ENCODE results near the gene CRISP2.

Gene CRISP2

GRCh38 chr6:49653438-49653837 is 59.9 kb downstream of the CRISP2 start:
- FAIRE-seq: no peak

DNA sequence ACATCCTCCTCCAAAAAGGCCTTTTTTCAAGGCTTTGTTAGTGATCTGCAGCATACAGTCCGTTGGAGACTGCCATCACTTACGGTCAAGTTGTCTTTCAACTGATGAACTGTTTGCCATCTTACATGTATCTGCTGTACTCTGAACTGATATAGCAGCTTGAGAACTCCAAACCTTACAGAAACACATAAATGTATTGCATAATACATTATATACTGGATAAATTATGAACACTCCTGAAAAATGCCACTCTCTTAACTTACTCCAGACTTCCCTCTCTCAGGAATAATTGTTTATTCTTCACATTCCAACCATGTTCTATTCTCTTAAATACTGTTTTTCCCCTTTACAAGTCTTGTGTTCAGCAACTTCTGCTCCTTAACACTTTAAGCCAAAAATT is 62.1 kb downstream of the CRISP2 start:
- no peak for FAIRE-seq

DNA sequence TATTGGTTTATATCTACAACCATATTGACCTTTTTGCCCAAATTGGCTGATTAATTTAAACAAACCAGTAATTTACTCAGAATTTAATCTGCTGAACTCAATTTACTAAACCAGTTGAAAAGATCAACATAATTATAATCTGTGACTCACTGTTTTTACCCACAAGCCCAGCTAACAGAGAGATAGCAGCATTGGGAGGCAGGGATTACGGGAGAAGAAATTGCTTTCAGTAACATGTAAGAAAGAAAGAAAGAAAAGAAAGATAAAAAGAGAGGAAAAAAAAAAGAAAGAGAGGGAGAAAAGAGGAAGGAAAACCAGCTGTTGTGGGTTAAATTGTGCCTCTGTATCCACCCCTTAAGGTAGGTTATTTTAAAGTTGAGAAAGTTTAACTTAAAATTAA is 63.4 kb downstream of the CRISP2 start:
- FAIRE-seq: no peak

DNA sequence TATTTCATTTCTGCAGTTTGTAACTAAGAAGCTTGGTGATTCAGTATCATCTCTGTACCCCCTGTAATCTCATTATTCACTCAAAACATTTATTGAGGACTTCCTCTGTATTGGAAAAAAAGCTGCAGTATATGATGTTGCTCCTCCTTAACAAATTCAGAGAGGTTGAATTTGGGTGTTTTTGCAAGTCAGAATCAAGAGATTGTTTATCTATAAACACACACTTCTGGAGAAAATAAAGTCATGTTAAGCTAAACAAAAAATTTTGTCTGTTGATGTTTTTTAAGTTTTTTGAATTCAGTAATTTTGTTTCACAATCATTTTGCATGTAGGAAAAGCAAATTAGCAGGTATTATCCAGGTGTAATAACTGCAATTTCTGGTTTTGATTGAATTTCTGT is 65.3 kb downstream of the CRISP2 start:
- no peak for FAIRE-seq

DNA sequence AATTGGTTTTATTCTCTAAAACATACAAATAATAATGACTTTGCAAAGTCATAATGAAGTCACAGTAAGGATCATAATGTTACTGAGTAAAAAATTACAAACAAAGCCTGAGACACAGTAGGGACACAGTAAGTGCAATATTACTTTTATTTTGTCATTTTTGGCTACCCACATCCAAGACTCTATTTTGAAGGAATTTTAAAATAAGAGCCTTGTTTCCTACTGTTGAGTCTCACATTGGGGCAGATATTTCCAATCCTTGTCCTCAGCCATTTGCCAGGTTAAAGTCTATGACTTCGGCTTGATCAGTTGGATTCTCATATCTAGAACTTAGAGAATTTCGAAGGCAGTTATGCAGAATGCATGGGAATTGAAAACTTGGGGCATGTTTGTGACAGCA is 65.9 kb downstream of the CRISP2 start:
- no peak for FAIRE-seq

- FAIRE-seq: no peak
Measured at GRCh38 chr6:49646942-49647341, 66.4 kb downstream of the CRISP2 start.

GRCh38 chr6:49646130-49646824 is 67.1 kb downstream of the CRISP2 start:
- no peak for FAIRE-seq

- FAIRE-seq: no peak
Measured at GRCh38 chr6:49645139-49645538, 68.2 kb downstream of the CRISP2 start.
